ENCODE measurements around the gene RREB1.
A peak's percentile ranks its signal among the peaks of the same experiment; 100 is the strongest.

The RREB1 gene

DNA sequence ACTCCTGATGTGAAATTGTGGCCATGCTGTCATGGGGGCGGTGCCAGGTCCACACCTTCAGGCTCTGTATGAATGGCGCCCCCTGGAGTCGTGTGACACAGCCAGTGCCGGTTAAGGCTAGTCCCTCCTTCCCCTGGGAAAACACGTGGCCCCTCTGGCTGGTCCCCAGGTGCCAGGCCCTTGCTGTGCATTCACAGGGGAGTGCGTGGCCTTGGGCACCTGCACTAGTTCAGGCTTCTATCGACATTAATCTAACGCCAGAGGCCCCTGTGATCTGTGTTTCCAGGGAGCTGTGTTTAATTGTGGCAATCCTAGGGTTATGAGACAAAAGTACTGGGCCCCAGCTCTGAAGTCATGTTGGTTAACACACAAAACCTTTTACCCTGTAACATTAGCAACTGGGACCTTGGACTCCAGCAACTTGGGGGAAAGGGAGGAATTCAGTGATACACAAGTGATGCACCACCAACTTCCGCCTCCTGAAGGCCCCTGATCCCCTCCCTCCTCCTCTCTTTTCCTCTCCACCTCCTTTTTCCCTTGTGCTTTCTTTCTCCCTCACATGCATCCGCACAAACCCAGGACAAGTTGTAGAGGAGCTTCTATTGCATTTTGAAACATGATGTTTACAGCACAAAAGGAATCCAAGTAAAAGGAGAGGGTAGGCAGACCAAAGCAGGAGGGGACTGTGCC, 131.3 kb downstream of the RREB1 start (continued):
- TF ChIP-seq ZBTB11 (tag by site-specific recombination; conservative IDR thresholded peaks at IDR 0.05; ENCODE audit: low read depth), result no peak
- peak; percentile 63; the same call in 1 of the 2 replicates for TF ChIP-seq ZNF121 (tag by site-specific recombination; IDR thresholded peaks at IDR 0.05)
- TF ChIP-seq ZNF18 (tag by site-specific recombination; IDR thresholded peaks at IDR 0.05), result no peak
- no peak for TF ChIP-seq ZNF626 (tag by site-specific recombination; IDR thresholded peaks at IDR 0.05)
- TF ChIP-seq ZBTB1 (tag by site-specific recombination; IDR thresholded peaks at IDR 0.05), result no peak
- no peak for TF ChIP-seq ZNF239 (tag by site-specific recombination; IDR thresholded peaks at IDR 0.05)
- no peak for TF ChIP-seq ZNF558 (tag by site-specific recombination; IDR thresholded peaks at IDR 0.05)
- TF ChIP-seq, protein P1, sequence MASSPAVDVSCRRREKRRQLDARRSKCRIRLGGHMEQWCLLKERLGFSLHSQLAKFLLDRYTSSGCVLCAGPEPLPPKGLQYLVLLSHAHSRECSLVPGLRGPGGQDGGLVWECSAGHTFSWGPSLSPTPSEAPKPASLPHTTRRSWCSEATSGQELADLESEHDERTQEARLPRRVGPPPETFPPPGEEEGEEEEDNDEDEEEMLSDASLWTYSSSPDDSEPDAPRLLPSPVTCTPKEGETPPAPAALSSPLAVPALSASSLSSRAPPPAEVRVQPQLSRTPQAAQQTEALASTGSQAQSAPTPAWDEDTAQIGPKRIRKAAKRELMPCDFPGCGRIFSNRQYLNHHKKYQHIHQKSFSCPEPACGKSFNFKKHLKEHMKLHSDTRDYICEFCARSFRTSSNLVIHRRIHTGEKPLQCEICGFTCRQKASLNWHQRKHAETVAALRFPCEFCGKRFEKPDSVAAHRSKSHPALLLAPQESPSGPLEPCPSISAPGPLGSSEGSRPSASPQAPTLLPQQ (tag by site-specific recombination; IDR thresholded peaks at IDR 0.05), result no peak
- no peak for TF ChIP-seq ZNF473 (tag by site-specific recombination; IDR thresholded peaks at IDR 0.05)
- no peak for TF ChIP-seq ZNF555 (tag by site-specific recombination; conservative IDR thresholded peaks at IDR 0.05)
- TF ChIP-seq KLF16 (tag by site-specific recombination; IDR thresholded peaks at IDR 0.05), result no peak
- no peak for TF ChIP-seq KLF10 (tag by site-specific recombination; IDR thresholded peaks at IDR 0.05)
- TF ChIP-seq ZNF175 (tag by site-specific recombination; IDR thresholded peaks at IDR 0.05), result no peak
- no peak for TF ChIP-seq ZNF211 (tag by site-specific recombination; IDR thresholded peaks at IDR 0.05; ENCODE audit: low read depth)
- TF ChIP-seq YY2 (tag by site-specific recombination; IDR thresholded peaks at IDR 0.05), result no peak
- TF ChIP-seq, protein P2, sequence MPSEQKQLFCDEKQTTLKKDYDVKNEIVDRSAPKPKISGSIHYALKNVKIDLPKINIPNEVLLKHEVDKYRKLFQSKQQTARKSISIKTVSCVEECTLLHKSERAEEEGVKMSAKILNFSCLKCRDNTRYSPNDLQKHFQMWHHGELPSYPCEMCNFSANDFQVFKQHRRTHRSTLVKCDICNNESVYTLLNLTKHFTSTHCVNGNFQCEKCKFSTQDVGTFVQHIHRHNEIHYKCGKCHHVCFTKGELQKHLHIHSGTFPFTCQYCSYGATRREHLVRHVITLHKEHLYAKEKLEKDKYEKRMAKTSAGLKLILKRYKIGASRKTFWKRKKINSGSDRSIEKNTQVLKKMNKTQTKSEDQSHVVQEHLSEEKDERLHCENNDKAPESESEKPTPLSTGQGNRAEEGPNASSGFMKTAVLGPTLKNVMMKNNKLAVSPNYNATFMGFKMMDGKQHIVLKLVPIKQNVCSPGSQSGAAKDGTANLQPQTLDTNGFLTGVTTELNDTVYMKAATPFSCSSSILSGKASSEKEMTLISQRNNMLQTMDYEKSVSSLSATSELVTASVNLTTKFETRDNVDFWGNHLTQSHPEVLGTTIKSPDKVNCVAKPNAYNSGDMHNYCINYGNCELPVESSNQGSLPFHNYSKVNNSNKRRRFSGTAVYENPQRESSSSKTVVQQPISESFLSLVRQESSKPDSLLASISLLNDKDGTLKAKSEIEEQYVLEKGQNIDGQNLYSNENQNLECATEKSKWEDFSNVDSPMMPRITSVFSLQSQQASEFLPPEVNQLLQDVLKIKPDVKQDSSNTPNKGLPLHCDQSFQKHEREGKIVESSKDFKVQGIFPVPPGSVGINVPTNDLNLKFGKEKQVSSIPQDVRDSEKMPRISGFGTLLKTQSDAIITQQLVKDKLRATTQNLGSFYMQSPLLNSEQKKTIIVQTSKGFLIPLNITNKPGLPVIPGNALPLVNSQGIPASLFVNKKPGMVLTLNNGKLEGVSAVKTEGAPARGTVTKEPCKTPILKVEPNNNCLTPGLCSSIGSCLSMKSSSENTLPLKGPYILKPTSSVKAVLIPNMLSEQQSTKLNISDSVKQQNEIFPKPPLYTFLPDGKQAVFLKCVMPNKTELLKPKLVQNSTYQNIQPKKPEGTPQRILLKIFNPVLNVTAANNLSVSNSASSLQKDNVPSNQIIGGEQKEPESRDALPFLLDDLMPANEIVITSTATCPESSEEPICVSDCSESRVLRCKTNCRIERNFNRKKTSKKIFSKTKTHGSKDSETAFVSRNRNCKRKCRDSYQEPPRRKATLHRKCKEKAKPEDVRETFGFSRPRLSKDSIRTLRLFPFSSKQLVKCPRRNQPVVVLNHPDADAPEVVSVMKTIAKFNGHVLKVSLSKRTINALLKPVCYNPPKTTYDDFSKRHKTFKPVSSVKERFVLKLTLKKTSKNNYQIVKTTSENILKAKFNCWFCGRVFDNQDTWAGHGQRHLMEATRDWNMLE (tag by site-specific recombination; conservative IDR thresholded peaks at IDR 0.05; ENCODE audit: low read depth), result no peak
- no peak for TF ChIP-seq ZNF2 (tag by site-specific recombination; IDR thresholded peaks at IDR 0.05)
- TF ChIP-seq ZBTB48 (tag by site-specific recombination; IDR thresholded peaks at IDR 0.05), result peak; percentile 64; the same call in 1 of the 2 replicates
- TF ChIP-seq KLF9 (tag by site-specific recombination; IDR thresholded peaks at IDR 0.05; ENCODE audit: low read depth), result peak; percentile 74
- no peak for TF ChIP-seq ZSCAN16 (tag by site-specific recombination; IDR thresholded peaks at IDR 0.05)
- no peak for TF ChIP-seq ZNF248 (tag by site-specific recombination; IDR thresholded peaks at IDR 0.05)
- TF ChIP-seq ZNF354C (tag by site-specific recombination; IDR thresholded peaks at IDR 0.05; ENCODE audit: borderline replicate concordance, low read depth), result no peak
- TF ChIP-seq ZNF133 (tag by site-specific recombination; IDR thresholded peaks at IDR 0.05), result no peak
- no peak for TF ChIP-seq HOXA7 (CRISPR knock-in tag; IDR thresholded peaks at IDR 0.05; ENCODE audit: borderline replicate concordance)
- no peak for TF ChIP-seq GLI4 (tag by site-specific recombination; IDR thresholded peaks at IDR 0.05)
- TF ChIP-seq ZNF48 (tag by site-specific recombination; IDR thresholded peaks at IDR 0.05), result no peak
